Astrocyte (in vitro differentiated cells and primary cell): ENCODE data around the gene SFSWAP.

ENCODE experiments used
- CTCF ChIP-seq: IDR thresholded peaks from 2 replicates; pipeline ENCODE4 v1.5.1; 2011; ENCODE audit warnings: low read depth, mild to moderate bottlenecking, inconsistent platforms, low read length, moderate library complexity; ENCODE audit not compliant: insufficient read depth
- EZH2 ChIP-seq: IDR thresholded peaks from 2 replicates; pipeline ENCODE4 v1.6.1; 2012; ENCODE audit warnings: mild to moderate bottlenecking, low read length, inconsistent platforms; ENCODE audit not compliant: insufficient read depth

- TF ChIP-seq CTCF: no peak
- TF ChIP-seq EZH2: no peak
These were observed 18.5 kb upstream of the SFSWAP start for GRCh38 chr12:131692431-131692830.
